H1 (cell line): ENCODE results near the gene TBX21. TPM values are rescaled to one million over a fixed set of nuclear protein-coding genes. Genes with fewer than 3 reads are reported as not detected.
A peak's percentile ranks its signal among the peaks of the same experiment; 100 is the strongest.

ENCODE experiments used
- CTCF ChIA-PET: fragments of 300-600 bp; sonication (Branson Sonifier 250); formaldehyde crosslinking; loops from one replicate; lab custom pipeline; 2021; ENCODE audit not compliant: partially characterized antibody; lab: Charles Lee
- POLR2A ChIA-PET: fragments of 300-600 bp; sonication (Branson Sonifier 250); formaldehyde crosslinking; loops from one replicate; lab custom pipeline; 2021; ENCODE audit warnings: inconsistent platforms; ENCODE audit not compliant: partially characterized antibody; lab: Charles Lee
- DNase-seq, 2 experiments: peaks; one replicate each; pipeline versions ENCODE4 v3.0.0 to v3.0.0-alpha.2; 2010 to 2022; ENCODE audit warnings: low spot score in 2 of 2, low read depth in 1 of 2, mixed read lengths in 1 of 2
- FAIRE-seq: peaks from 2 replicates; lab custom pipeline; 2011; peaks lifted over from hg19 to GRCh38; lab: Jason Lieb, UNC
- H2AFZ ChIP-seq: 2 replicates; pipeline ENCODE4 v1.8.1; 2012; ENCODE audit warnings: low read length, inconsistent platforms
- H2AK5ac ChIP-seq: 2 replicates; pipeline ENCODE4 v1.6.1; 2013; ENCODE audit warnings: low read depth, low read length
- H2BK120ac ChIP-seq: replicated peaks from 2 replicates; pipeline ENCODE3; 2013; ENCODE audit warnings: low read depth, low read length, inconsistent platforms
- H2BK12ac ChIP-seq: 2 replicates; pipeline ENCODE4 v1.6.1; 2013; ENCODE audit warnings: low read depth, low read length
- H2BK15ac ChIP-seq: 2 replicates; pipeline ENCODE4 v1.6.1; 2013; ENCODE audit warnings: low read length
- H2BK20ac ChIP-seq: 2 replicates; pipeline ENCODE4 v1.6.1; 2013; ENCODE audit warnings: low read length
- H2BK5ac ChIP-seq: 2 replicates; pipeline ENCODE4 v1.6.1; 2013; ENCODE audit warnings: low read depth, low read length
- H3K14ac ChIP-seq: 2 replicates; pipeline ENCODE4 v1.6.1; 2013; ENCODE audit warnings: inconsistent platforms; ENCODE audit not compliant: insufficient read length
- H3K18ac ChIP-seq: 2 replicates; pipeline ENCODE4 v1.6.1; 2013; ENCODE audit warnings: low read length; ENCODE audit errors: extremely low read depth
- H3K23ac ChIP-seq: 2 replicates; pipeline ENCODE4 v1.6.1; 2013; ENCODE audit warnings: inconsistent platforms; ENCODE audit not compliant: insufficient read length
- H3K23me2 ChIP-seq: 2 replicates; pipeline ENCODE4 v1.6.1; 2013; ENCODE audit warnings: low read depth, low read length
- H3K27ac ChIP-seq: 2 replicates; pipeline ENCODE4 v1.6.1; 2011; ENCODE audit warnings: low read depth, low read length, inconsistent platforms
- H3K27me3 ChIP-seq, 4 experiments: replicated peaks in 1 of 4; 1 replicate in 1 of 4; 2 replicates in 3 of 4; pipeline versions ENCODE4 v1.6.1 to v1.8.1; 2011 to 2013; ENCODE audit warnings: low read length in 3 of 4, mild to moderate bottlenecking in 3 of 4, inconsistent platforms in 2 of 4, mixed read lengths in 2 of 4, moderate library complexity in 1 of 4; ENCODE audit not compliant: control insufficient read depth in 3 of 4, insufficient read depth in 3 of 4; ENCODE audit errors: extremely low read depth in 1 of 4
- H3K36me3 ChIP-seq, 4 experiments: 2 replicates each; pipeline versions ENCODE4 v1.6.1 to v1.8.1; 2011 to 2013; ENCODE audit warnings: mild to moderate bottlenecking in 4 of 4, low read length in 3 of 4, moderate library complexity in 2 of 4, control low read depth in 1 of 4, inconsistent platforms in 1 of 4; ENCODE audit not compliant: insufficient read depth in 4 of 4, control insufficient read depth in 2 of 4
- H3K4ac ChIP-seq: replicated peaks from 2 replicates; pipeline ENCODE3; 2013; ENCODE audit warnings: low read length, low read depth, mixed read lengths, inconsistent platforms; ENCODE audit not compliant: insufficient read length
- H3K4me1 ChIP-seq, 4 experiments: replicated peaks in 1 of 4; 1 replicate in 1 of 4; 2 replicates in 3 of 4; pipeline versions ENCODE4 v1.6.1 to v1.8.1; 2011 to 2013; ENCODE audit warnings: low read length in 3 of 4, inconsistent platforms in 2 of 4, mixed read lengths in 1 of 4; ENCODE audit not compliant: insufficient read depth in 4 of 4, control insufficient read depth in 3 of 4
- H3K4me2 ChIP-seq, 2 experiments: 2 replicates each; pipeline versions ENCODE4 v1.6.1 to v1.8.1; 2011 to 2013; ENCODE audit warnings: low read depth in 2 of 2, low read length in 2 of 2, control low read depth in 1 of 2, inconsistent platforms in 1 of 2, mild to moderate bottlenecking in 1 of 2; ENCODE audit not compliant: insufficient read depth in 1 of 2
- H3K4me3 ChIP-seq, 4 experiments: fragments of 200-600, 300-600 bp in 1 of 4; sonication (generic), shearing (Covaris generic), sonication (Bioruptor Twin) in 1 of 4; 2 replicates each; pipeline versions ENCODE4 v1.5.1 to v1.8.1; 2011 to 2016; ENCODE audit warnings: low read length in 4 of 4, low read depth in 3 of 4, control low read depth in 2 of 4, inconsistent platforms in 2 of 4, mild to moderate bottlenecking in 2 of 4, mixed read lengths in 1 of 4, moderate library complexity in 1 of 4; ENCODE audit not compliant: insufficient read depth in 2 of 4; ENCODE audit errors: extremely low read depth in 1 of 4
- H3K56ac ChIP-seq: replicated peaks from 2 replicates; pipeline ENCODE3; 2013; ENCODE audit warnings: low read depth, mild to moderate bottlenecking, mixed read lengths, low read length, inconsistent platforms; ENCODE audit not compliant: insufficient read length
- H3K79me1 ChIP-seq: 2 replicates; pipeline ENCODE4 v1.6.1; 2013; ENCODE audit warnings: low read depth, low read length, control low read depth
- H3K79me2 ChIP-seq, 2 experiments: 2 replicates each; pipeline versions ENCODE4 v1.6.1 to v1.8.1; 2012 to 2013; ENCODE audit warnings: low read length in 2 of 2, mild to moderate bottlenecking in 2 of 2, inconsistent platforms in 1 of 2; ENCODE audit not compliant: insufficient read depth in 2 of 2, control insufficient read depth in 1 of 2
- H3K9ac ChIP-seq, 4 experiments: replicated peaks in 1 of 4; 1 replicate in 1 of 4; 2 replicates in 3 of 4; pipeline versions ENCODE4 v1.6.1 to v1.8.1; 2011 to 2013; ENCODE audit warnings: low read depth in 3 of 4, low read length in 3 of 4, control low read depth in 2 of 4, mild to moderate bottlenecking in 2 of 4, moderate library complexity in 2 of 4, inconsistent platforms in 1 of 4; ENCODE audit errors: extremely low read depth in 1 of 4
- H3K9me3 ChIP-seq, 2 experiments: 2 replicates each; pipeline versions ENCODE4 v1.6.1 to v1.8.1; 2012 to 2013; ENCODE audit warnings: mild to moderate bottlenecking in 2 of 2, moderate library complexity in 2 of 2, control low read depth in 1 of 2, inconsistent platforms in 1 of 2, low read depth in 1 of 2, low read length in 1 of 2, mixed read lengths in 1 of 2; ENCODE audit not compliant: insufficient read depth in 2 of 2
- H4K20me1 ChIP-seq, 2 experiments: replicated peaks in 1 of 2; 2 replicates each; pipeline versions ENCODE3 to v1.8.1; 2011 to 2013; ENCODE audit warnings: inconsistent platforms in 2 of 2, low read length in 2 of 2, mild to moderate bottlenecking in 1 of 2; ENCODE audit not compliant: insufficient read depth in 2 of 2, control insufficient read depth in 1 of 2
- H4K5ac ChIP-seq: 2 replicates; pipeline ENCODE4 v1.6.1; 2013; ENCODE audit warnings: low read length, low read depth, mixed read lengths, inconsistent platforms; ENCODE audit not compliant: insufficient read length
- H4K8ac ChIP-seq: 2 replicates; pipeline ENCODE4 v1.8.0; 2013; ENCODE audit warnings: mild to moderate bottlenecking, moderate library complexity, low read length, inconsistent platforms; ENCODE audit not compliant: insufficient read depth; ENCODE audit errors: extremely low read depth
- H4K91ac ChIP-seq: replicated peaks from 2 replicates; pipeline ENCODE3; 2013; ENCODE audit warnings: low read length, mixed read lengths, inconsistent platforms; ENCODE audit not compliant: insufficient read length
- POLR2AphosphoS5 ChIP-seq: IDR thresholded peaks from 2 replicates; pipeline ENCODE4 v1.6.1; 2011; ENCODE audit warnings: low read depth, low read length
- TEAD4 ChIP-seq: IDR thresholded peaks from 2 replicates; pipeline ENCODE4 v1.6.1; 2012; ENCODE audit warnings: low read depth, low read length, inconsistent platforms, mixed read lengths
- WGBS, 2 experiments: shearing (Covaris generic) in 1 of 2; methylation state at CpG; one replicate each; pipeline versions ENCODE4 v1.1.6 to v1.1.7; 2013 to 2015; ENCODE audit warnings: low lambda C conversion rate in 2 of 2, mixed read lengths in 2 of 2, inconsistent platforms in 1 of 2, low coverage in 1 of 2, missing lambda C conversion rate in 1 of 2; ENCODE audit not compliant: insufficient replicate concordance in 2 of 2, insufficient coverage in 1 of 2, insufficient read length in 1 of 2; ENCODE audit errors: extremely low coverage in 1 of 2, missing lambda C conversion rate in 1 of 2; 5-methylcytosine and 5-hydroxymethylcytosine counted together
- polyA plus RNA-seq, 7 experiments: library from polyadenylated mRNA; depleted of rRNA in 3 of 7; stranded (reverse) in 5 of 7; unstranded in 2 of 7; fragments of >200 nt in 5 of 7; fragments of 200-250 nt in 2 of 7; gene quantifications; 1 replicate in 5 of 7; 2 replicates in 1 of 7; 4 replicates in 1 of 7; pipeline versions ENCODE4 v1.2.1 to v1.2.3, GENCODE V29; 2011 to 2013; ENCODE audit warnings: missing spikeins in 2 of 7, mixed read lengths in 2 of 7
- total RNA-seq: library from RNA; stranded (reverse); fragmentation: NEBNext Ultra II Directional; extraction: Animal tissue kit (Norgen Biotek cat#: 25700); gene quantifications from 2 replicates; pipeline ENCODE4 v1.2.1, GENCODE V29; 2021

The TBX21 gene
- total and polyA plus RNA-seq, 2 of the 8 experiments (the other 6 are each of a cell fraction or from before 2014, with no cell fraction given), result not detected

DNA sequence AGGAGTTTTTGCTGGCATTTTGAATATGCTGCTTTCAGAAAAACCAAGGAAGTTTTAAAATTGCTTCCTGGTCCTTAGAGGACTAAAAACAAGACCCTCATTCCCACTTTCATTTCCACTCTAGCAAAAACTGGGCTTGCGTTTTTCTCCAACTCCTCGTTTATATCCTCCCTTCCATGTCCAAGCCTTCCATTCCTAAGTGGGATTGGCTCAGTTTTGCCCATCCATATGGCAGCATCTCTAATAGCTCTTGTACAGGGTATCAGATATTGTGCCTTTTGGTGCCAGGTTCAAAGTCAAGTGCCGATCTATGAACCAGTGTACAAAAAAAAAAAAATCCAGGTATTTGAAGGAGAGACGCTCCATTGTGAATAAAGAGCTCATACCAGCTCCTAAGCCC, 49.0 kb upstream of the TBX21 start:
- H2BK5ac ChIP-seq, result no peak overlapping the region
- POLR2A ChIA-PET, result interaction anchor here (0.6 to 46.3 kb wide), 9 partner anchors 2 to 1816 kb away, joined by 3 to 1575 read pairs (median 4); partner anchors contain the start of genes KPNB1 and TBKBP1

More for the DNA sequence above, 49.0 kb upstream of the TBX21 start:
- no peak overlapping the region for H2BK120ac ChIP-seq
- no peak overlapping the region for H2BK20ac ChIP-seq
- no peak overlapping the region for H3K9ac ChIP-seq
- WGBS, 2 experiments, result 93% methylated on average over 4 of the region's 4 CpGs; no CpG with 5 or more reads in 1 of the 2 experiments
- H2AK5ac ChIP-seq, result no peak overlapping the region
- H3K4me3 ChIP-seq, result no peak overlapping the region
- no peak overlapping the region for H3K14ac ChIP-seq
- H3K23me2 ChIP-seq, result no peaks in the 10 kb centered on the region
- no peak overlapping the region for H3K56ac ChIP-seq
- FAIRE-seq (no peak), DNase-seq (no peak)
- CTCF ChIA-PET, result interaction anchor here (0.6 to 2.0 kb wide), 7 partner anchors 9 to 1472 kb away, joined by 3 to 8 read pairs (median 3); no protein-coding TSS in a partner anchor
- H3K4ac ChIP-seq, result no peak overlapping the region
- H3K9me3 ChIP-seq, result no peaks in the 10 kb centered on the region
- H4K91ac ChIP-seq, result no peak overlapping the region
- H4K20me1 ChIP-seq, result peaks cover 0 to 7% of the 10 kb centered on the region in 2 experiments
- H3K79me1 ChIP-seq, result no peaks in the 10 kb centered on the region
- no peak overlapping the region for H4K5ac ChIP-seq
- H3K79me2 ChIP-seq, result no peaks in the 10 kb centered on the region
- no peak overlapping the region for H3K23ac ChIP-seq
- H3K4me1 ChIP-seq, result peaks cover 2 to 11% (median 5%) of the 10 kb centered on the region in 4 experiments; a peak in 5 of 7 replicates
- H2BK12ac ChIP-seq, result no peak overlapping the region
- TF ChIP-seq TEAD4, result no peak
- peak; percentile 63; the same call in 1 of the 2 replicates for TF ChIP-seq POLR2AphosphoS5
- H3K18ac ChIP-seq, result no peak overlapping the region
- H2AFZ ChIP-seq, result no peak overlapping the region
- H3K27me3 ChIP-seq, result no peaks in the 10 kb centered on the region
- no peak overlapping the region for H4K8ac ChIP-seq
- H2BK15ac ChIP-seq, result no peak overlapping the region
- peaks cover 30 to 64% (median 44%) of the 10 kb centered on the region in 4 experiments for H3K36me3 ChIP-seq
- H3K27ac ChIP-seq, result no peak overlapping the region
- no peak overlapping the region for H3K4me2 ChIP-seq
